NB4 (cell line): ENCODE results near the gene TRPT1.

ENCODE experiments used
- POLR2A ChIP-seq: IDR thresholded peaks from 2 replicates; pipeline ENCODE4 v1.6.1; 2011; ENCODE audit warnings: mild to moderate bottlenecking; ENCODE audit not compliant: insufficient read length; ENCODE audit errors: extremely low read depth
- TF ChIP-seq, protein P1 (sequence below): IDR thresholded peaks from one replicate; pipeline ENCODE4 v1.5.1; 2012; ENCODE audit warnings: low read depth, low read length
- TF ChIP-seq, protein P2 (sequence below): IDR thresholded peaks from 2 replicates; pipeline ENCODE4 v1.6.1; 2011; ENCODE audit warnings: low read depth, low read length

DNA sequence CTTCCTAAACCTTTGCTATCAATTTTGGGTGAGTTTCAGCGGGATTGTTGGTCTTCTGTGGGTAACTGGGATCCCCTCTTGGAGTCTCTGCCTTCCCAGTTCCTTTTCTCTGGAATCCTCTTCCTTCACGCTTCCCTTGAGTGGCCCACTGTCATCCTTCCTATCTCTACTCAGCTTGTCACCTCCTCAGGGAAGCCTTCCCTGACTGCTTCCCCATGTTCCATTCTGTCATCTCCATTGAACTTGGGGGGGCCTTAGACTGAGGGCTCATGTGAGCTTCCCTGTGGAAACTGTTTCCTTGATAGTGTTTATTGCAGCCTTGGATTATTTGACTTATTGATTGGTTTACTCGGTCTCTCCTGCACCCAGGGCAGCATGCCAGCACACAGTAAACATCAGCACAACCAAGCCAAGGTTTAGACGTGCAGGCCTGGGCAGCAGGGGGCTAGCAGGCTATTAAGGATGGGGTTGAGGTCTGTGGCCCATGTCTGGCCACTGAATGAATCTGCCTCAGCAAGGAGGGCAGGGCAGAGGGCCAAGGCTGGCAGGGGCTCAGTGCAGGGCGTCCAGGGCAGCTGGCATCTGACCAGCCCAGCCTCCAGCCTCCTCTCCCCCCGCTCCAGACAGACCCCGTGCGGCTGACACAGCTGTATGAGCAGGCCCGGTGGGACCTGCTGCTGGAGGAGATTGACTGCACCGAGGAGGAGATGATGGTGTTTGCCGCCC, 7.2 kb downstream of the TRPT1 start:
- TF ChIP-seq, protein P1, sequence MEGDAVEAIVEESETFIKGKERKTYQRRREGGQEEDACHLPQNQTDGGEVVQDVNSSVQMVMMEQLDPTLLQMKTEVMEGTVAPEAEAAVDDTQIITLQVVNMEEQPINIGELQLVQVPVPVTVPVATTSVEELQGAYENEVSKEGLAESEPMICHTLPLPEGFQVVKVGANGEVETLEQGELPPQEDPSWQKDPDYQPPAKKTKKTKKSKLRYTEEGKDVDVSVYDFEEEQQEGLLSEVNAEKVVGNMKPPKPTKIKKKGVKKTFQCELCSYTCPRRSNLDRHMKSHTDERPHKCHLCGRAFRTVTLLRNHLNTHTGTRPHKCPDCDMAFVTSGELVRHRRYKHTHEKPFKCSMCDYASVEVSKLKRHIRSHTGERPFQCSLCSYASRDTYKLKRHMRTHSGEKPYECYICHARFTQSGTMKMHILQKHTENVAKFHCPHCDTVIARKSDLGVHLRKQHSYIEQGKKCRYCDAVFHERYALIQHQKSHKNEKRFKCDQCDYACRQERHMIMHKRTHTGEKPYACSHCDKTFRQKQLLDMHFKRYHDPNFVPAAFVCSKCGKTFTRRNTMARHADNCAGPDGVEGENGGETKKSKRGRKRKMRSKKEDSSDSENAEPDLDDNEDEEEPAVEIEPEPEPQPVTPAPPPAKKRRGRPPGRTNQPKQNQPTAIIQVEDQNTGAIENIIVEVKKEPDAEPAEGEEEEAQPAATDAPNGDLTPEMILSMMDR = no peak
- TF ChIP-seq, protein P2, sequence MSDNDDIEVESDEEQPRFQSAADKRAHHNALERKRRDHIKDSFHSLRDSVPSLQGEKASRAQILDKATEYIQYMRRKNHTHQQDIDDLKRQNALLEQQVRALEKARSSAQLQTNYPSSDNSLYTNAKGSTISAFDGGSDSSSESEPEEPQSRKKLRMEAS = no peak
- TF ChIP-seq POLR2A = no peak
